ENCODE results near the gene PADI1.

Gene PADI1

DNA sequence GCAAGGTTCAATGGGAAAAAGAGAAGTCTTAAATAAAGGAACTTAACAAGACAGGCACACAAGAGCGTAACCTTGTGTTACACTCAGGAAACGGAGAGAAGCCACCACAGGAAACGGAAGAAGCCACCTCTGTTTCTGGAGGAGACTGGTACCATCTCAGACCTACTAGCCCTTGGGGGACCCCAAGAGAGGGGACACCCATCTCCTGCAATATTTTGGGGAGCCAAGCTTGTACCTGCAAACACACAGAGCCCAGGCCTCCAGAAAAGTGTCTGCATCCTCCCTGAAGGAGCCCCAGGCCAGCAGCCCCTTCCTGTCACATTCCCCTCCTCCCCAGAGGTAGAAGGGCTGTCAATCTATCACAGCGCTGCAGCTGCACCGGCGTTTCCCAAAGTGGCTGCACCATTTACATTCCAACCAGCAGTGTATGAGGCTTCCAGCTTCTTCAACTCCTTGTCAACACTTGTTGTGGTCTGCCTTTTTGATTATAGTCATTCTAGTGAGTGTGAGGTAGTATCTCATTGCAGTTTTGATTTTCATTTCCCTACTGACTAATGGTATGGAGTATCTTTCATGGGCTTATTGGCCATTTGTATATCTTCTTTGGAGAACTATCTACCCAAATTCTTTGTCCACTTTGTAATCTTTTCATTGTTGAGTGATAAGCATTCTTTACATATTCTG, 23.0 kb upstream of the PADI1 start:
- FAIRE-seq (no peak), DNase-seq (ENCODE audit: insufficient read length, low spot score) (no peak)

GRCh38 chr1:17183388-17184160, 21.4 kb upstream of the PADI1 start:
- DNase-seq (ENCODE audit: insufficient read length, low spot score) (no peak), FAIRE-seq (no peak)

DNA sequence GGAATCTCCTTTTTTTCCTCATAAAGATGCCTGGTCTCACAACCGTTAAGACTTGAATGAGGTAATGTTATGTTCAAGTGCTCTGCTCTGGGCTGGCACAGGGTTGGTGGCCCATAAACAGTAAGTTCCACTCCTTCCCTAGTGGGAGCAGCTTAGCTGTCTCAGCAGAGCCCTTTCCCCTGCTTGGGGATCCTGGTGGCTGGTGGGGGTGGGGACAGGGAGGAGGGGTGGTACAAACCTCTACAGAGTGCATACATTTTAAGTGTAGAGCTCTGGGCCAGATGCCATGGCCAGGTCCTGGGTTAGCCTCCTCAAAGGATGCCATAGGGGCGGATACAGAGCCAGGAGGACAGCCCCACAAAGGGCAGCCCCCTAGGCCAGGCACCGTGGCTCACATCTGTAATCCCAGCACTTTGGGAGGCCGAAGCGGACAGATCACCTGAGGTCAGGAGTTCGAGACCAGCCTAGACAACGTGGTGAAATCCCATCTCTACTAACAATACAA, 20.7 kb upstream of the PADI1 start:
- DNase-seq (ENCODE audit: insufficient read length, low spot score) (no peak), FAIRE-seq (no peak)

- FAIRE-seq, result no peak
- no peak for DNase-seq (ENCODE audit: insufficient read length, low spot score)
Measured at GRCh38 chr1:17184822-17185484, 20.0 kb upstream of the PADI1 start.

DNA sequence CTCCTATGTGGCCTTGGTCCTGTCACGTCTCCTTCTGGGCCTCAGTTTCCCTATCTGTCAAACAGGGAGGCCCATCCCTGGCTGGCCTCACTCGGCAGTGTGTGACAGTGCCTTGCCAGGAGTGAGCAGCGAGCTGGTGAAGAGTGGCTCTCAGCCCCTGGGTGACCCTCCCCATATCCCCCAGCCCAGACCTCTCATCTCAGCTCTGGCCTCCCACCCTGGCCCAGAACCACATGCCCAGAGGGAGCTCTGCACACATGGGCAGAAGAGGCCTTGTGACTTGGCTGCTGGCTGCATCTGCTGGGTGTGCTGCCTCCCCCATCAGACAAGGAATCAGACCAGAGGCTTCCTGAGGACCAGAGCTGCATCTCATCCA, 19.5 kb upstream of the PADI1 start:
- FAIRE-seq (no peak), DNase-seq (ENCODE audit: insufficient read length, low spot score) (no peak)

DNA sequence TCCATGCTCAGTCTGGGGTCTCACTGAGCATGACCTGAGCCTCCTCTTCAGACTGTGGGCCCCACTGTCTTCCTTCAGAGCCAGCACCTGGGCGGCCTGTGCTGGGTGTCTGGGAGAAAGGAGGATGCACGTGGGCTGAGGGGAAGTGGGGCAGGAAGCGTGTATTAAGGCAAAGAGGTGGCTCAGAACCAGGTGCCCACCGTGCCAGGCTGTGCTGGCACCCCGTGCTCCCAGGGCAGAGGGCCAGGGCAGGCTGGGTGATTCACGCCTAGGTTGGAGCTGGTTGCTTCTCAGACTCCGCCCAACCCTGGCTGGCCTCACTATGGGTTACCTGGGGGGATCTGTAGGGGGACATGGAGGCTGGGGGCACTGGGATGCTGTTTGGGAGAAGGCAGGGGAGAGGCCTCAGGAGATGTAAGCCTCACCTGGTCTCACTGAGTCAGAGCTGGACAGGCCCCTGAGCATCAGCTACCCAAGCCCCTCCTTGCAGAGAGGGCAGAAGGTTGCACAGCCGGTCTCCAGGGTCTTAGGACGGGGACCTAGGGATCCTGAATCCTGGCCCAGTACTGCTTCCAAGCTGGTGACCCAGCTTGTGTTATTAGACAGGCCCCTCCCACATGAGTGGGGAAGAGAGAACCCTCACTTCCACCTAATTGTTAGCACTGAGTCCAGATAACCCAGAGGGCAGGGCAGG, 18.6 kb upstream of the PADI1 start:
- DNase-seq (ENCODE audit: insufficient read length, low spot score) (no peak), FAIRE-seq (no peak)

- no peak for DNase-seq (ENCODE audit: insufficient read length, low spot score)
- FAIRE-seq, result no peak
Measured at GRCh38 chr1:17187051-17187450, 17.9 kb upstream of the PADI1 start.

DNA sequence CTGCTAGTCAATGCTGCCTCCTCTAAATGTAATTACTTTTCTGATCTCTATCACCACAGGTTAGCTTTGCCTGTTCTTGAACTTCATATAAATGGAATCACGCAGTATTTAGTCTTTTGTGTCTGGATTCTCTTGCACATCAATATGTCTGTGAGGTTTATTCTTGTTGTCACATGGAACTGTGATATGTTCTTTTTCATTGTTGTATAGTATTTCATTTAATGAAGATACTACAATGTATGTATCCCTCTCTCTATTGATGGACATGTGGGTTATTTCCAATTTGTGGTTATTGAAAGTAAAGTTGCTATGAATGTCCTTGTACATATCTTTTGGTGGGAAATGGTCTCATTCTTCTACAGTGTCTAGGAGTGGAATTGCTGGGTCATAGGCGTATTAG, 16.7 kb upstream of the PADI1 start:
- DNase-seq (ENCODE audit: insufficient read length, low spot score) (no peak), FAIRE-seq (no peak)

DNA sequence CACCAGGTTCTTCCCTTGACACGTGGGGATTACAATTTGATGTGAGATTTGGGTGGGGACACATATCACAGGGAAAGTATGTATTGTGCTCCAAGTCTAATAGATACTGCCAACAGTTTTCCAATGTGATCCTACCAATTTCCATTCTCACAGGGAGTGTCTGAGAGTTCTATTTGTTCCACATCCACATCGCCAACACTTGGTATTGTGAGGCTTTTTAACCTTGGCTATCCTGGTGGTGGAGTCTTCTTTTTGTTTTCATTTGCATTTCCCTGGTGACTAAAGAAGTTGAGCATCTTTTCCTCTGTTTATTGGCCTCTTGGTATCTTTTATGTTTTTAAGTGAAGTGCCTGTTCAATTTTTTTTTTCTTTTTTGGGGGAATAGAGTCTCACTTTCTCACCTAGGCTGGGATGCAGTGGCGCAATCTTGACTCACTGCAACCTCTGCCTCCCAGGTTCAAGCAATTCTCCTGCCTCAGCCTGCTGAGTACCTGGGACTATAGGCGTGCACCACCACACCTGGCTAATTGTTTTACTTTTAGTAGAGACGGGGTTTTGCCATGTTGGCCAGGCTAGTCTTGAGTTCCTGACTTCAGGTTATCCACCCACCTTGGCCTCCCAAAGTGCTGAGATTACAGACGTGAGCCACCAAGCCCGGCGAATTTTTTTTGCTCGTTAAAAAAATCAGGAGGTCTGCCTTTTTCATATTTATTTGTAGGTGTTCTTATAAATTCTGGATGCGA, 15.9 kb upstream of the PADI1 start:
- DNase-seq (ENCODE audit: insufficient read length, low spot score) (no peak), FAIRE-seq (no peak)

DNA sequence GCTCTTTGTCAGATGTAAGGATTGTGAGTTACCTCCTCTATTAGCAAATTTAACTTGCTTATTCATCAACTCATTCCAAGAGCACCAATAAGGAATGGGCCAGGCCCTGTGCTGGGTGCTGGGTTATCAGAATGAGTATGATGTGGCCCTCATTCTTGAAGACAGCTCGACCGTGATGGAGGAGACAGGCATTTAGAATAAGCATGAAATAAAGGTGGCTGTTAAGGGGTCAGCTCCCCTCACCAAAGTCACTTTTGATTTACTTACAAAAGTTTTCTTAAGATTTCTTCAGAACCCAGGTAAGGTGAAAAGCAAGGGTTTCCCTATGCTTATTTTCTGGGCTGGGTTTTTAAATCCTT, 15.3 kb upstream of the PADI1 start:
- DNase-seq (ENCODE audit: insufficient read length, low spot score), result no peak
- no peak for FAIRE-seq

DNA sequence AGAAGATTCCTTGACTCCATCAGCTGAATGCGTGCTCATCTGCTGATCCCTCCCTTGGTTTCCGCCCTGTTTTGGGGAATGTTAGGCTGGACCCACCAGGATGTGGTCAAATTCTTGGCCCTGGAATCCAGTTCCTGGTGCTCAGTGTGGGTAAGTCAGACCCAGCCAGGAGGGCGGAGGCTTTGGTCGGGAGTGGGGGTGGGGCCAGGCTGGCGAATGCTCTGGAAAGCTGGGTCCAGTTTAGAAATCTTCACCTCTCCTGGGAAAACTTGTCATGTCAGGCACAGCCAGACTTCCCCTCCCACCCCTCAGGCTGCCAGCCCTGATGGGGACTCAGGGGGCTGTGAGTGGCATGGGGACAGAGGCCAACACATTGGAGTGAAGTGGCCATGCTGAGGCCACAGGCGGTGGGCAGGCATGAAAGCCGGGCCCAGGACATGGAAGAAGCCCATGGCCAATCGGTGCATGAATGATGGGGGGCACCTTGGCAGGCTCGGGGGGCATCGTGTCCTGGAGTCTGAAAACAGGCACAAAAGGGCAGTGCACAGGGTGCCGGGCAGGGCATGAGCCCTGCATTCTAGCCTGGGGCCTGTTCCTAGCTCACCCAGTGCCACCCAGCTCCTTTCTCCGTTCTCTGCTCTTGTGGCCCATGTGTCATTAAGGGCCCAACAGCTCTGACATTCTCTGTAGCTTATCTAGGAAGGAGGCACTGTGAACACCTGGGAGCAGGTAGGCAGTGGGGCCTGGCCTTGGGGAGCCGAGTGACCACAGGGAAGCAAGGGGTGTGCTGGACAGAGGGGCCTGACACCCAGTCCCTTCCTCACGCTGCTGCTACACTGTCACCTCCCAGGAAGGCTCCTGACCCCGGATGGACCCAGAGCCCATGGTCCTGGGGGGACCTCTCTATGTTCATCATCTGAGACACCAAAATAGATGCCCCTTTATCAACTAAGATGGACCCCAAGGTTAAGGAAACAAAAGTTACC, 14.6 kb upstream of the PADI1 start:
- FAIRE-seq (peak; percentile 92), DNase-seq (ENCODE audit: insufficient read length, low spot score) (peak; percentile 84)

DNA sequence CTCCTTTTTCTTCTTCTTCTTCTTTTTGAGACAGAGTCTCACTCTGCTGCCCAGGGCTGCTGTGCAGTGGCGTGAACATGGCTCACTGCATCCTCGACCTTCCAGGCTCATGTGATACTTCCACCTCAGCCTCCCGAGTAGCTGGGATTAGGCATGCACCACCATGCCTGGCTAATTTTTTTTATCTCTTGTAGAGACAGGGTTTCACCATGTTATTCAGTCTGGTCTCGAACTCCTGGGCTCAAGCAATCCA, 13.0 kb upstream of the PADI1 start:
- FAIRE-seq (no peak), DNase-seq (ENCODE audit: insufficient read length, low spot score) (no peak)

DNA sequence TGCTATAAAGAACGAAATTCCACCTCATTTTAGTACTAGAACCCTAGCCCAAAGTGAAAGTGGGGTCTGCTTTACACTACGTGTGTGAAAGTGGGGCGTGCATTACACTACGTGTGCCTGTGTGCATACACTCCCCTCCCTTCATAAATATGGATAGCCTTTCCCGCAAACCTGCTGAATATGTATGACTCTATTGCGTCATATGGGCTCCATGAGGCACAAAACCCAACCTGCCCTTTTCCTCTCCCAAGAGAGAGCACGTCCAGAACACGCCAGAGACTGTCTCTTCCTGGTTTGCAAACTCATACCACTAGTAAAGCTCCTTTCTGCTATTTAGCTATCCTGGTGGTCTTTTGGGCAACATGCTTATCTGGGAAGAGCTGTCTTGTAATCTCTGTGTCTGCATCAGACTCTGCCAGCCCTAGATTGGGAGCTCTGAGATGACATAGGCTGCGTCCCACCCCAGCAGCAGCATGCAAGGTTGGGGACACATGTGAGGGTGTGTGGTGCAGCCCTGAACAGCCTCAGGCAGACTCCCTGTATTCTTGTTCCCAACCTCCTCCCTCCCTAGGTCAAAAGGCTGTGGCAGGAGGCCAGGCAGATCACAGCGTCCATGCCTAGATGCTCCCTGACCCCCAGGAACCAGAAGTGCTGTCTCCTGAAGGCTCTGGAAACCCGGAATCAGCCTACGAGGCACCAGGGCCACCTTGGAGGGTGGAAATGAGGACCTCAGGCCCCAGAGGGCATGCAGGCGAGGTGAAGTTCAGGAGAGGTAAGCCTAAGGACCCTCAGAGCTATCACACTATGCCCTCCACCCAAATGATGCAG, 12.3 kb upstream of the PADI1 start:
- DNase-seq (ENCODE audit: insufficient read length, low spot score) (no peak), FAIRE-seq (no peak)

- DNase-seq (ENCODE audit: insufficient read length, low spot score) (no peak), FAIRE-seq (no peak)
Measured at GRCh38 chr1:17193222-17194132, 11.5 kb upstream of the PADI1 start.

DNA sequence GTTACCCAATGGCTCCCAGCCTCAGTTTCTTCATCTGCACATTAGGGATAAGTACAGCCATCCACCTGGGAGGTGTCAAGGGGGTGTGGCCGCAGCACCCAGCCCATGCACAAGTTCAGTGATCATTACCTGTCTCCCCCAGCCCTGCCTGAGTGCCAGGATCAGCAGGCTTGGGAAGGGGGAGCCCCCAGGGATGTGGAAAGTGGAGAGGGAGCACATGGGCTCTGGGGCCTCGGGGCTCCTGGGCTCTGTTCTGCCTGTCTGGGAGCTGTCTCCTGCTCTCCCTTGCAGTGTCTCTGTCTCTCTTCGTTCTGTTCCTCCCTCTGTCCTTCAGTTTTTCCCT, 10.8 kb upstream of the PADI1 start:
- FAIRE-seq, result no peak
- DNase-seq (ENCODE audit: insufficient read length, low spot score), result no peak

DNA sequence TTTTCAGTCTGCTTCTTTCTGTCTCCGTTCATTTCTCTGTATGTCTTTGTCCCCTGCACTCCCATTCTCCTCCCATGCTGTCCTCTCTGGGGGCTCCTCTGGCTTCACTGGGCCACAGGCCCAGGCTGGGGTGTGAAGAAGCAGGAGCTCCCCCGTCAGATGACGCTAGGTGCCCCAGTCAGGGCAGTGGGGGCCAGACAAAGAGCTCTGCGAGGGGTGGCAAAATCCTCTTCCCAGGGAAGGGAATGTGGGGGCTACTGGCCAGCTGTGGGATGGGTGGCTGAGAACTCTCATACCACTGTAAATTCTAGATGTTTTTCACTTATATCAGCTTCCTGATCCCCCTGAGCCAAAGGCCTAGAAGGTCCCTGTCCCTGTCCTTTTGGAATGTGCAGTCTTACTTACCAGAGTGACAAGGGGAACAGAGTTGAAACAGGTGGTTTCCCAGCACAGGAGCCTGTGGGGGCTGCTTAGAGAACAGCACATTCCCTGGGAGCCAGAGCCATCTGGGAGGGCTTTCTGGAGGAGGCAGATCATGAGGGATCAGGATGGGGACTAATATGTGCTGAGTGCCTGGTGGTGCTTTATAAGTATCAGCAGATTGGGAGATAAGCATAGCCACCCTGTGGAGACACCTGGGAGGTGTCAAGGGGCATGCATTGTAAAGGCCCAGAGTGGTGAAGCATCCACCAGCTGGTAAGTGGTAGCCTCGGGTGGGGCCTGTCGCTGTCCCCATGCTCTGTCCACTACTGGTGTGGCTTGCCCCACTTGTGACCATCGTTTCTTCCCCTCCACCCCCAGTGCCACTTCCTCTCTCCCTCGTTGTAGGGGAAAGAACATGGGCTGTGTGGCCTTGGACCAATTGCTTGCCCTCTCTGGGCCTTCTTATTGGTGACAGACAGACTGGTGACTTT, 10.1 kb upstream of the PADI1 start:
- DNase-seq (ENCODE audit: insufficient read length, low spot score) (no peak), FAIRE-seq (no peak)

- no peak for FAIRE-seq
- no peak for DNase-seq (ENCODE audit: insufficient read length, low spot score)
Measured at GRCh38 chr1:17195731-17196130, 9.2 kb upstream of the PADI1 start.
